NCI-H2081 (cell line): Measurements from ENCODE around the gene CCT6B.
"Not testable (repeated sequence)": the region's sequence is repeated elsewhere in the genome, so short reads cannot be mapped to it uniquely, and the experiment has no call there.

ENCODE experiments used
- DNase-seq, 2 experiments: peaks; one replicate each; lab custom pipeline; 2025; lab: John Stamatoyannopoulos, UW

The CCT6B gene, protein sequence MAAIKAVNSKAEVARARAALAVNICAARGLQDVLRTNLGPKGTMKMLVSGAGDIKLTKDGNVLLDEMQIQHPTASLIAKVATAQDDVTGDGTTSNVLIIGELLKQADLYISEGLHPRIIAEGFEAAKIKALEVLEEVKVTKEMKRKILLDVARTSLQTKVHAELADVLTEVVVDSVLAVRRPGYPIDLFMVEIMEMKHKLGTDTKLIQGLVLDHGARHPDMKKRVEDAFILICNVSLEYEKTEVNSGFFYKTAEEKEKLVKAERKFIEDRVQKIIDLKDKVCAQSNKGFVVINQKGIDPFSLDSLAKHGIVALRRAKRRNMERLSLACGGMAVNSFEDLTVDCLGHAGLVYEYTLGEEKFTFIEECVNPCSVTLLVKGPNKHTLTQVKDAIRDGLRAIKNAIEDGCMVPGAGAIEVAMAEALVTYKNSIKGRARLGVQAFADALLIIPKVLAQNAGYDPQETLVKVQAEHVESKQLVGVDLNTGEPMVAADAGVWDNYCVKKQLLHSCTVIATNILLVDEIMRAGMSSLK

DNA sequence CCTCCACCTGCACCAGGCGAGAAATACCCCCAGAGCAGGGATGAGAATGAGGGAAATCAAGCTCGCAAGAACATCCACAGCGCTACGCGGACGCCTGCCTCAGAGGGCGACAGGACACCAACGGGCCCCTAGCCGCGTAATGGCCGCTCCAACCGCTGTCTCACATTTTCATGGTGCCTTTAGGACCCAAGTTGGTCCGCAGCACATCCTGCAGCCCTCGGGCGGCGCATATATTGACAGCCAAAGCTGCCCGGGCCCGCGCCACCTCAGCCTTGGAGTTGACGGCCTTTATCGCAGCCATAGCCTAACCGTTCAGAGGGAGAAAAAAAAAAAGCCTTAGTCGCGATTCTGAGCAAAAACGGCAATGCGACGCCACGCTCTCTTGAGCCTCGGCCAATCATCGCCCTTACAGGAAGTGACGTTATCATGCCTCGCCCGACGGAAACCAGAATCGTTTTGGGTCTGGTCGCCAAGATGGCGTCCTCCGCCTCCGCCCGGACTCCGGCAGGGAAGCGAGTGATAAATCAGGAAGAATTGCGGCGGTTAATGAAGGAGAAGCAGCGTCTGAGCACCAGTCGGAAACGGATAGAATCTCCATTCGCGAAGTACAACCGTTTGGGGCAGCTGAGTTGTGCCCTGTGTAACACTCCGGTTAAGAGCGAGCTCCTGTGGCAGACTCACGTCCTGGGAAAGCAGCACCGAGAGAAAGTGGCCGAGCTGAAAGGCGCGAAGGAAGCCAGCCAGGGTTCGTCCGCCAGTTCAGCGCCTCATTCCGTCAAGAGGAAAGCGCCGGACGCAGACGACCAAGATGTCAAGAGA, at the start of gene CCT6B, which contains the start of gene ZNF830:
Gene CCT6B, minus strand, starts transcription at position 368 of the 819 bp plus-strand sequence. Its CDS starts 67 bp downstream, at position 301.
Gene ZNF830, plus strand, starts transcription at position 448 of the 819 bp plus-strand sequence. Its CDS starts 27 bp downstream, at position 475.
- peak; percentile 90 to 95 for DNase-seq

DNA sequence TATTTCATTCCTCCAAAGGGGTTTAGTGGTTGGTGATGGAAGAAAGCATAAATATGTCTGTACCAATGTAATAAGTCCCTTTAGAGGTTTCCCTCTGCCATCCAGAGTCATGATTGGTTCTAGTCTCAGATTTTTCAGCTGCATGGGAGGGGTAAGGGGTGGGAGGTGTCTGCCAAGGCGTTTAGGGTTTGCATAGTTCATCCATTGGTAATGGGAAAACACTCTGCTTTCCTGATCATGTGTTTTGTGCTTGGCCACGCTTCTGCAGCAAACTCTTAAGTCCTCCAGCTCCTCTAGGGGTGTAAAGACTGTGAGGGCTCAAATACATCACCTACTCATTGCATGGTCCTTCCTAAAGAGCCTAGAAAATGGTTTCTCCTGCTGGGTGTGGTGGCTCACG, 48.8 kb upstream of the CCT6B start:
- no peak for DNase-seq

DNA sequence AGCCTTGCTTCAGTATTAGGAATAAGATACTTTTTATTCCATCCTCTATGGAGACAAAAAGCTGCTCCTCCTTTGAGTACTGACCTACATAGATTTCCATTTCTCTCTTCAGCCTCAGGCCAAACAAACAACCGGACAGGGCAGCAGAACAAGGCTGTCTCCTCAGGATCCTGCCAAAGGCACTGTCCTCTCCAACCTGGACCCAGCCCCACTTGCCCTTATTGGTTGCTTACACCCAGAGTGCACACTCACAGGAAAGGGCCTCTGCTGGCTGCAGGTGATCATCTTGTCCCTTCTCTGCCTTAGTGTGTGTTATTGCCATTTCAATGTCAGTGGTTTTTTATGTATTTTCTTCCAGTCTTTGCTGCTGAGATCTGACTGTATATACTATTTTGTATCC, 45.7 kb upstream of the CCT6B start:
- DNase-seq, result no peak

DNA sequence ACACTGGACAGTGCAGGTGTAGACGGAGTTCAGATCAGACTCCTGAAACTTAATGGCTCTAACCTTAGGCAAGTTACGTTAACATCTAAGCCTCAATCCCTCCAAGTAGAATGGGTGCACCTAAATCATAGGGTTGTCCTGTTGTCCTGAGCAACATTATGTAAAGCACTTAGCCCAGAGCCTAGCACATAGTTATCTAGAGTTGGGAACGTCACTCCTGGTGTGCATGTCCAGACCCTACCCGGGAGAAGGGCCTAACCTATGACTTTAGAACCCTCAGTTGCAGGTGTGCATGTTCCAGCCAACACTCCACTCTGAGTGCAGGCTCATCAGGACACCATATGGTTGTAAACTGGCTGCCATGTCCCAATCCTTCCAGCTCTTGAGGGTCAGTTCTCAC, 45.1 kb upstream of the CCT6B start:
- no peak for DNase-seq

DNA sequence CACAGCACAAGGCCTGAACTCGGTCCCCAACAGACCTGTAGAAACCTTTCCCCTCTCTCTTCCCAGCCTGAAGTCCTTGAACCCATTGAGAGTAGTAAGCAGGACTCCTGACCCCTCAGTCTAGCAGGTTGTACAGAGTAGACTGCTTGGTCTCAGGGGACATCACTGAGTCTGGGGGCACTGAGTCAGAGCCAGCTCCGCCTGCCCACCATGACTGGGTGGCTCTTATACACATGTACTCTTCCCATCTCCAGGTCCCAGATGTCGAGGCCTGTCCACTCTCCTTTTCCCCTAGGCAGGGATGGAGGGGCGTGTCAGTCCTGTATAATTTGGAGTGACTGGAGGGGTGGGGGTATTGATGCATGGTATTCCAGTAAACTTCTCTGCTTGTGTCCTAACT, 42.5 kb upstream of the CCT6B start:
- no peak for DNase-seq

DNA sequence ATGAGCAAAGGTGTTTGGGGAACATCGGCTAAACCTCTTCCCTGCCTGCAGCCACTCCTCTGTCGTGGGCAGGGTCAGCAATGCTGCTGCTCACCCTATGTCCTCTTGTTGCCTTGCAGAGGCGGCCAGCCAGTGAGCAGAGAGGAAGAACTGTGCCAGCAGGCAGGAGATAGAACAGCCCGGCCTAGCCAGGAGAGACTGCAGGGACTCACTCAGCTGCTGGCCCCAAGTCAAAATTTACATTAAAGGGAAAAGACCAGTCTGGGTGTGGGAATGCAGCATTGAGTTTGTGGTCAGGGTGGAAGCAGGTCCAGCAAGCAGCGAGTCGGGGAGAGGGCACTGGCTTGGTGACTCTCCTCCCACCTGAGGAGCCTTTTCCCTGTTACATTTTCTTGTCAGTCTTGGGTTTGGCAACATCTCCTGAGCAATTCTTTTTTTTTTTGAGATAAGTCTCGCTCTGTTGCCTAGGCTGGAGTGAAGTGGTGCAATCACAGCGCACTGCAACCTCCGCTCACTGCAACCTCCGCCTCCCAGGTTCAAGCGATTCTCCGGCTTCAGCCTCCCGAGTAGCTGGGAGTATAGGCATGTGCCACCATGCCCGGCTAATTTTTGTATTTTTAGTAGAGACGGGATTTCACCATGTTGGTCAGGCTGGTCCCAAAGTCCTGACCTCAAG, 41.8 kb upstream of the CCT6B start:
- no peak for DNase-seq

DNA sequence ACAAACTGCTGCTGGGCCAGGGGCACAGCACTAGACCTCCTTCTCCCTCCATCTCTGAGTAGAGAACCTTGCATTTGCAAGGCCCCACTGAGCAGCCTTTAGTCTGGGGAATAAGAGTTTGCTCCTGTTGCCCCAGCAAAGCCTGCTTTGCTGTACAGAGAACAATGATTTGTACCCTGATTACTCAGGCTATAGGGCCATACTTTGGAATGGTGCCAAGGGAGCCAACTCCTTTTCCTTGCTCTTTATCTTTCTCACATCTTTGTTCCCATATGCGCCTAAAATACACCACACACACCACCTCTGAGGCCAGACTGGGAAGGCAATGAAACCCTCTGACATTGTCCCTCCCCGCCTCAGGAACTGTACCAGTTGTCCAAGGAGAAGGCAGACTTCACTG, 40.3 kb upstream of the CCT6B start:
- DNase-seq, result no peak

DNA sequence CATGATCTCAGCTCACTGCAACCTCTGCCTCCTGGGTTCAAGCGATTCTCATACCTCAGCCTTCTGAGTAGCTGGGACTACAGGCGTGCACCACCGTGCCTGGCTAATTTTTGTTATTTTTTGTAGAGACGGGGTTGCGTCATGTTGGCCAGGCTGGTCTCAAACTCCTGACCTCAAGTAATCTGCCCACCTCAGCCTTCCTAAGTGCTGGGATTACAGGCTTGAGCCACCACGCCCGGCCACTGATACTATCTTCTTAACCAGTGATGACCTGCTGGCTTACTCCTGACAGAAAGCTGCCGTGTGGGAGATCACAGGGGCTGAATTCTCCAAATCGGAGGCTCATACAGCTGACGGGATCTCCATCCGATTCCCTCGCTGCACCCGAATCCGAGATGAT, 39.7 kb upstream of the CCT6B start:
- DNase-seq, result not testable (repeated sequence)

DNA sequence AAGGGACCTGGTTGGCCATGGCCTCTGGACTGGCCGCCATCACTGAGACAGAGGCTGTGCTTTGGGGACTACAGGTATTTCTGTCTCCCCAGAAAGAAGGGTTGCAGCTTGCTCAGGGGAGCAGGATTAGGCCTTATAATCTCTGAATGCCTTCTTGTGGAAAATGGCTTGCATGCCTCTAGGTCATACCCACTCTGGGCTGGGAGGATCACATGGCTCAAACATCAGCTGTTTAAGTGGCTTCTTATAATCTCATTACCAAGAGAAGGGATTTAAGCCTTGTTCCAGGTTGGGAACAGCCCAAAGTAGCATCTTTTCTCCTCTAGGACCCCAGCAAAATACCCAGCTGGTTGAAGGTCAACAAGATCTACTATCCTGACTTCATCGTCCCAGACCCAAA, 38.2 kb upstream of the CCT6B start:
- no peak for DNase-seq

DNA sequence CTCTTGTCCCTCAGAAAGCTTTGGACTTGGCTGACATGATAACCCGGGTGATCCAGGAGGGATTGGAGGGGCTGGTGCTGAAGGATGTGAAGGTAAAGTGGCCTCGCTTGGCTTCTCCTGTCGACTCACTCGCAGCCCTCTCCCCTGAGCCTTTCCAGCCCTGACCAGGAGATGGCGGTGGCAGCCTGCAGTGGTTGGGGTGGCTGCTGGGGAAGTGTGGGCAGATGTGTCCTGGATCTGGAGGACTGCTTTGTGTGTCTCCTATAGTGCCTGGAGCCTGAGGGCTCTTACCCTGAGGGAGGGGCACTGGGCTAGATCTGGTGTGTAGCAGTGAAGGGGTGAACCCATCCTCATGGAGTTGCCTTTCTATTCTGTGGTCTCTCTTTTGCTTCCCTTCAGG, 36.9 kb upstream of the CCT6B start:
- peak; percentile 70 to 72 for DNase-seq

DNA sequence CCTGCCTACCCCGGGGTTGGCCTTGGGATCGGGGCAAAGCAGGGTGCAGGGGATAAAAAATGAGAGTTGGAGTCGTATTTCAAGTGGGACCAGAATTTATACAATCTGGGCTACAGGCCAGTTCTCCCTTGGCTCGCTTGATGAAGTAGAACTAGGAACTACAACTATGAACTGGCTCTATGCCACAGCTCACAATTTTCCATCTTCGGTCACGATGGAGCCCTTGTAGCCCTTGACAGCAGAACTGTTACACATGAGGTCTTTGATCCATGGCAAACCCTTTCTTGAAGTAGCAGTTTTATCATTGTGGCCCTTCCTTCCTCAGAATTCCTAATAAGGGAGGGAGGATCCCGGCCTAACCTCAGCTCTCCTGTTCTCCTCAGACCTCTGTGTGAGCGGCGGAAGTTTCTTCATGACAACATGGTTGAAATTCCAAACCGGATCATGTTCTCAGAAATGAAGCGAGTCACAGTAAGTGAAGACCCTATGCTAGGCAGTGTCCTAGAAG, 36.1 kb upstream of the CCT6B start:
- no peak for DNase-seq

DNA sequence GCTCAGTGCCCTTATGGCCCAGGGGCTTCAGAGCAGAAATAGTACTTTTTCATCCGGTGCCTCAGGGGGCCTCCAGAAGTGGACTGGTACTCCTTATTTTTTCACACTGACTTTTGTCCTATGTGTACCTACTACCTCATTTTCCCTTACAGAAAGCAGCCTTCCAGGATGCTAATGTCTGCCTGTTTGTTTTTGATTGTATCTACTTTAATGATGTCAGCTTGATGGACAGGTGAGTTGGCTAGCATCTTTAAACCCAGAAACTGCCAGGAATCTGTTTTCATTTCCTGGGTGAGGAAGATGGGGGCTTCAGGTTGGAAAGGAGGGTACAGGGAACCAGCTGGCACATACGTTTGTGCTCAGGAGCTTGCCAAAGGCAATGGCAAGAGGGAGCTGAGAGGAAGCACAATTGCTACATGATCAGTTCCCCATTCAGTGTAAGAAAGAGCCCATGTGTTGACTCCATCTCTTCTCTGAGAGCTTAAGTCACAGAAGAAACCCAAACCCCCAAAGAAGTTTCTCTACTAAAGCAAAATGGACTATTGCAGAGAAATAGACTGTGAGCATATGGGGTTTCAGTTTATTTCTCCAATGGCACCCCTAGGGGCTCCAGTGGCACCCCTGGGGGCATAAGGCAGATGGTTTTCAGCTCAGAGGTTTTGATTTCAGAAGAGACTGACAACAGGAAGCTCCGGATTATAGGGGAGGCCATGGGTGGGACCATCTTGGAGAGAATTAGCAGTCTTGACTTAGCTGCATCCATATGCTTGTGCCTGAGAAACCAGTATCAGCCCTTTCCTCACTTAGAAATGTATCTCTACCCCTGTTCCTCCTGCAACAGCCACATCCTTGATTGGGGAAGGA, 35.4 kb upstream of the CCT6B start:
- no peak for DNase-seq

DNA sequence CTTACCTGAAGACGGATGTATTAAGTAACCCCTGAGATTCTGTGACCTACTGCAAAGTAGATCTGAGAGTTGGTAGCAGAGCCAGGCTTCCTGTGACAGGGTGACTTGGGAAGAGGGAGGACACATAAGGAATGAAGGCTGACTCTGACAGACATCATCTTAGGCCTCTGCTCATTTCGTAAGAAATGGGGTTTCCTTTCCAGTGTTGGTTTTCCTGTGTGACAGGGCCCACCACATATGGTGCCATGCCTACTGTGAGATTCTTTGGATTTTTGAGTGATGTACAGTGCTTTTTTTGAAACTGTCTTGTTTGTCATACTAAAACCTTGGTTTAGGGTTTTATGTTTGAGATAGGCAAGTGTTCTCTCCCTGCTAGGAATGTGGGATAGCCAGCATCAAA, 31.8 kb upstream of the CCT6B start:
- DNase-seq, result no peak

DNA sequence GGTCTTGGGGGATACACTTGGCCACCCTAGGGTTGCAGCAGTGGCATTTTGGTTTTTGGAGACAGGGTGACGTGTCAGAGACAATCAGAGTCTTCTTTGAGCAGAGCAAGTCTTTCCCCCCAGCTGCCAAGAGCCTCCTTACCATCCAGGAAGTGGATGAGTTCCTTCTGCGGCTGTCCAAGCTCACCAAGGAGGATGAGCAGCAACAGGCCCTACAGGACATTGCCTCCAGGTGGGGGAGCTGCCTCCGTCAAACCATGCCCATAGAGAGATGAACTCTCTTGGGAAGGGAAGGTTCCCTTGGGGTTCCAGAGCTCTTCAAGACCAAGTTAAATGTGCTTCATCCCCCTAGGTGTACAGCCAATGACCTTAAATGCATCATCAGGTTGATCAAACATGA, 30.3 kb upstream of the CCT6B start:
- DNase-seq, result no peak

DNA sequence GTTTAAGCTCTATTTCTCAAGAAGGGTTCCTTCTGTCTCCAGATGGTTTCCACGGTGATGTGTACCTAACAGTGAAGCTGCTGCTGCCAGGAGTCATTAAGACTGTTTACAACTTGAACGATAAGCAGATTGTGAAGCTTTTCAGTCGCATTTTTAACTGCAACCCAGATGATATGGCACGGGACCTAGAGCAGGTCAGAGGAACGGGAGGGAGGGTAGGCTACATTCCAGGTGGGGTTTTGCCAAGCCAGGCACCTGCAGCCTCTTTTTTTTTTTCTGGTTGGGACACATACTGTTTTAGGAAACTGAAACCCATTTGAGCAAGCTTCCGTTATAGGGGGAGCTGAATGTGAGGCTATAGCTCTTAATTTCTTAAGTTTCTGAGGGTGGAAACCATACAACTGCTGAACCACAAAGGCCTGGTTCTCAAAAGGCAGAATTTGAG, 29.7 kb upstream of the CCT6B start:
- DNase-seq, result no peak

DNA sequence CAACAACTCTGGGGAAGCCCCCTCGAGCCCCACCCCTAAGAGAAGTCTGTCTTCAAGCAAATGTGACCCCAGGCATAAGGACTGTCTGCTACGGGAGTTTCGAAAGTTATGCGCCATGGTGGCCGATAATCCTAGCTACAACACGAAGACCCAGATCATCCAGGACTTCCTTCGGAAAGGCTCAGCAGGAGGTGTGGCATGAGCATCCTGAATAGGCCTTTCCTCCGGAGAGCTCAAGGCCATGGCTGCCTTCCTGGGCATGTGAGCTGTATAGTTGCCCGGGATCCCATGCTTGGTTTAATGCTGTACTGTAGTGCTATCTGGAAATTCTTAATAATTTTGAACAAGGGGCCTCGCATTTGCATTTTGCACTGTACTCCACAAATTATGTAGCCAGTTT, 28.2 kb upstream of the CCT6B start:
- DNase-seq, result no peak

DNA sequence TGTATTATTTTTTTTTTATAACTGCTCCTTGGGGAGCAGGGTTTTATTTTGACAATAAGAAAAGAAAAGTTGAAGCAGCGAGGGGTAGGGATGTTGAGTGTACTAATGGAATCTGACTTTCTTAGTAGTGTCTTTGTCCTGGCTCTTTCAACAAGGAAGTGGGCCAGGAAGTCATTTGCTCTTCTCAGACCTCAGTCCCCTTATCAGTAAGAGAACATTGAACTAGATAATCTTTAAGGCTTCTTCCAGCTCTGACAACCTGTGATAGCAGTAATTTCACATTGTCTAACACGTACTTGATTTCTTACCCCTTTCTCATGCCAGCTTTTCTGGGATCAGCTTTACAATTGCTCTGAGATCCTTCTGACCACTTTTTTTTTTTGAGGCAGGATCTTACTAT, 27.4 kb upstream of the CCT6B start:
- DNase-seq, result no peak

DNA sequence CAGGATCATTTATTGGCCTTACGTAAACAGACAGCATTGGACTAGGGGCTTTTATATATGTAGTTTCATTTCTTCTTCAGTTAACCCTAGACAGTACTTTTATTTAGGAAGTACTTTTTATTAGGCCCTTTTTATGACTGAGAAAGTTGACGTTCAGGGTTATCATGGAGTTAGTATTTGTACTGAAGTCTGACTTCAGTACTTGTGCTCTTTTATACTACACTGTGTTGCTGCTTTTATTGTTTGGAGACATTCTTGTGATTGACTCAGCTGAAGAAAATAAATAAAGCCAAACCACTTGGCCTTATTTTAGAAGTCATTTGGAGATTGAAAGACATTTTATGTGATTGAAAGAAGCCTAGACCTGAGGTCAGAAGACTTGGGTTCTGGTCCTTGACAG, 26.0 kb upstream of the CCT6B start:
- DNase-seq, result no peak

DNA sequence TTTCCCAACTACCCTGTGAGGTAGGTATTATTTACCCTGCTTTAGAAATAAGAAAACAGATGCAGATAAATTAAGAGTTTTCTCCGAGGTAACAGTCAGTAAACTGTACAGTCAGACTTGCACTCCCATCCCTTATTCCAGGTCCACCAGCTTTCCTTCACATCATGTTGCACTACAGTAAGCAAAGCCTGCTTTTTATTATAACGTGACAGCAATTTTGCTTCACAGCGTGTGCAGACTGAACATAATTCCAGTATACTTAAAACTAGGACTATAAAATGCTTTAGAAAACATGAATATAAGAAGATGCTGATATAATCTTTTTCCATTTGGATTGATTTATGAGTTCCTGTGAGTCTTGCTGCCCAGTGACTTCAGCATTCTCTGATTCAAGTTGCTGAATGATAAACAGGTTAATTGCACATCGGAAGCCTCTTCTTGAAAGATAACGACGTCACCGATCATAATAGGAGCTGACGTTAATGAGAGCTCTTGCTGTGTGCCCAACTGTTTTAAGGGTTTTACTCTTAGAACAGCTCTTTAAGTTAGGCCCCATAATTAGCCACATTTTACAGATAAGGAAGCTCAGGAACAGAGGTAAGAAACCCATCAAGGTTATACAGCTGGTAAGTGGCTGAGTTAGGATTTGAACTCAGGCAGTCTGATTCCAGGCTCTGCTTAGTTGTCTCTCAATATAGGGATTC, 20.4 kb upstream of the CCT6B start:
- peak; percentile 32 to 49 for DNase-seq
